OCI-M2 (cell line): Measurements from ENCODE around the gene TPSAB1.

Experiments
- DNase-seq: peaks from one replicate; lab custom pipeline; 2025; ENCODE audit not compliant: unreplicated experiment; lab: John Stamatoyannopoulos, UW

The TPSAB1 gene

DNA sequence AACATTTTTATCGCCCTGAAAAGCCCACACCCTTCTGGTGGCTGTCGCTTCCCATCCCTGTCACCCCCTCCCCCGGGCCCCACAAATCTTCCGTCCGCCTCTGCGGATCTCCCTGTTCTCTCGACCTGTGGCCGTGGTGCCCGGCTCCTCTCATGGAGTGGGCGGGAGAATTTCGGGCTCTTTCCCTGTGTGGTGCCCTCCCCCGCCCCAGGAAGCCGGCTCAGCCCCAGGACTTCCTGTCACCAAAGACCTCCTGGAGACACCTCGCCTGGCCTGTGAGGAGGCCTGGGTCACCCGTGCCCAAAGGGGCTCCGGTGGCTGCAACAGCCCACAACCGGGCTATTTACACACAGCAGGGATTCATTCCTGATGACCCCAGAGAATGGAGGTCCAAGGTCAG is 42.8 kb downstream of the TPSAB1 start:
- DNase-seq: no peak

DNA sequence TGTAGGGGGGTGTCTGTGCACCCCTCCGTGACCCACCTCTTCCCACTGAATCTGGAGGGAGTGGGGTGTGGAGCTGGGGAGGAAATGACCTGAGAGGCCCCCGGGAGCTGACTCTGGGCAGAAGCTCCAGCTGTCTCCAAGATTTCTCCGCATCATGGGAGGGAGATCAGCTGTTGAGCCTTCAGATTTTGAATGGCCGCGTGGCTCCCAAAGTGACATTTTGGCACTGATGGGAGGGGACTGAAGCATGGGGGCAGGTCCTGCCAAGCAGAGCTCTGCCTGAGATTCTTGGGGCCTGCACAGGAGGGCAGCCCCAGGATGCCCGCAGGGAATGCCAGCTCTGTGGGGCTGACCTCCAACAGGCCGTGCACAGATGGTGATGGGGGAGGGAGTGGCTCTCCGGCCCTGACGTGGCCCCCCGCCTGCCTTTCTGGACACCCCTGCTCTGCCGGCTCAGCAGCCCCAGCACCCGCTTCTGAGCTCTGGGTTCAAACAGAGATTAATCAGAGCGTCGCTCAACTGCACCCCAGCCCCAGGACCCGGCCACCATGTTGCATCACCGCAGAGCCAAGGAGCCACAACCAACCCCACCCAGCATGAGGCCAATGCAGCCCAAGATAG is 43.6 kb downstream of the TPSAB1 start:
- no peak for DNase-seq

DNA sequence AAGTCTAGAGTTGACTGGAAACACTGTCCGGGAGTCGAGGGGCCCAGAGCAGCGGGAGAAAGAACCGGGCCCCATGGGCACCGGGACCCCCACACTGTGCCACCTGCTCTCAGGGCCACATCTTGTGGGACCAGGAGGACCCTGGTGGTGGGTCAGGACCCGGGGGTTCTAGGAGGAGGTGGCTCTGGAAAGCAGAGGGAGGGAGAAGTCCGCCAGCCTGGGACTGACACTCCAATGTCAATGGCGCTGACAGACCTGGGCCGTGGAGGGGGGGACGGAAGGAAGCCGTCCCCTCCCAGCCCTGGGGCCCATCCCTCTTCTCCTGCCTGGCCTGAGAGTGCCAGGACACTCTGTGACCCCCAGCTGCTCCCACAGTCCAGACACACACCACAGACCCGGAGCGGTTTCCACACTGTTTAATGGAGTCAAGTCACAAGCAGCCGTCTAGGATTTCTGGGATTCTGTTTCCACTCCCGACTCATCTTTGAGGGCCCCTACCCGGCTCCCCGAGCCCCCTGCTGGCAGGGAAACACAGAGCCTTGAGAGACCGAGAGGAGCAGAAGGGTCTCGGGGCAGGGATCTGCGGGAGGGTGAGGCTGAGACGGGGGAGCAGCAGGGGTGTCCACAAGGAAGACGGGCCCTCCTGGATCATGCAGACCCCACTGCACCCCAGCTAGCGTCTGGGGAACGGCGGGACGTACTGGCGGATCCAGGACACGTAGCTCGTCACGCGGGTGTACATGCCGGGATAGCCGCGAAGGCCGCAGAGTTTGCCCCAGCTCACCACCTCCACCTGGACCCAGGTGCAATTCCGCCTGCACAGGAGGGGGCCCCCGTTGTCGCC is 45.4 kb downstream of the TPSAB1 start:
- DNase-seq: no peak

DNA sequence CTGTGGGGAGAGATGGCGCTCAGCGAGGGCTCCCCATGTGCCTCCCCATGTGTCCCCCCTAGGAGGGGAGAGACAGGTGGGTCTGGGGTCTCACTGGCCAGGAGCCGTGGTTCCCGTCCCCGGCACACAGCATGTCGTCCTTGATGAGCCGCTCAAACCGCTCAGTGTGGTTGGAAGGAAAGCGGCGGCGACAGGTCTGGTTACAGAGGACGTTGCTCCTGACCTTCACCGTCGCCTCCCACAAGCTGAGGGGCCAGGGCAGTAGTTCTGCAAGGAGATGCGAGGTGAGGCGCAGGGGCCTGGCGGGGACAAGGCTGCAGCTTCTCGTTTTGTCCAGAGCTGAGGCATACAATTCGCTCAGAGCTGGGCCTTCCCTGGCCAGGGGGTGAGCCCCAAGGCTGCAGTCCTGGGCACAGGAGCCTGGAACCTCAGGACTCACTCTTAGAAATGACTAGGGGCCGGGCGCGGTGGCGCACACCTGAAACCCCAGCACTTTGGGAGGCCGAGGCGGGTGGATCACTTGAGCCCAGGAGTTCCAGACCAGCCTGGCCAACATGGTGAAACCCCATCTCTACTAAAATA is 46.1 kb downstream of the TPSAB1 start:
- DNase-seq: no peak

DNA sequence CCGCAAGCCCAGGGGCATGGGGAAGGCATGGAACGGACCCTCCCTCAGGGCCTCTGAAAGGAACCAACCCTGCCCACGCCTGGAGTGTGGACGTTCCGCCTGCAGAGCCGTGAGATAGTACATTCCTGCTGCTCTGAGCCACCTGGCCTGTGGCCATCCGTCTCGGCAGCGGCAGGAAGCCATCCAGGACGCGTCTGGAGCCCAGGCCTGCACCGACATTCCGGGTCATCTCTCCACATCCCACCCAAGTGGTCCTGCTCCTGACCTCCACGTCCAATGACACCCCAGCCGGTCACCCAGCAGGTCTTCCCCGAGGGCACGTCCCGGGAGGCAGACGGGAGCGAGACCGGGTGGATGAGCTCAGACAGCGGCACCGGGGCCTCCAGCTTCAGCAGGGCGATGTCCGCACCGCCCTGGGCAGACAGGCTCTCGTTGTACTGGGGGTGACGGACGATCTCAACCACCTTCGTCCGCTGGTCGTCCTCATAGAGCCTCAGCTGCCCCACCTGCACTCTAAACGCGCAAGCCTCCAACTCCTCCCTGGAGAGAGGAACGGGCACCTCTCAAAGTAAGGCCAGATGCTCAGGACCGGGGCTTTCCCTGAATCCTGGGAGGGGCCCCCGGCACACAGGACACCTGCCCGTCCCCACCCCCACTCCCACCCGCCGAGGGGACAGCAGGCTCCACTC is 47.6 kb downstream of the TPSAB1 start:
- DNase-seq: no peak

DNA sequence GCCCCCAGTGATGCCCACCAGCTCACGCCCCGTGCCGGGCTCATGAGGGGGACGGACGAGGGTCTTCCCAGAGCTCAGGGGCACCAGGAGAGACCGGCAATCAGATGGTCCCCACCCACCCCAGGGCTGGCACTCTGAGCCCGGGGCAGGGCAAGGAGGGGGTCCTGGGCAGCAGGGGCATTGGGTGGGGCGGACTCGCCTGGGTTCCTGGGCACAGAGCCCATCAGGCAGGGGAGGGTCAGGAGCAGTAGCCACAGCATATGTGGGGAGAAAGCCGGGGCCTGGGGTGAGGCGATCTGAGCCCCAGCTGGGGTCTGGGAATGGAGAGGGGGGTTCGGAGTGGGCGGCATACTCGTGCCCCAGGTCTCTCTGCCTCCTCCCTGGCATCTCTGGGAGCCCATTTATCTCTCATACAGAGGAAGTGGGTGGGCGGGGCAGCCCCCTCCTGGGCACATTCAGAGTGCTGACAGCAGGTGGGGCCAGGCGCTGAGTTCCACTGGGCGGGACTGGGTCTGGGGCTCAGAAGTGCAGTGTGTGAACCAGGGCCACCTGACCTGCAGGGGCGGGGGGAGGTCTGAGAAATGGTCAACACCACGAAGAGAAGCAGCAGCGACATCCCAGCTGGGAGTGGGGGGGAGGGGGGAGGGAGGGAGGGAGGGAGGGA is 48.4 kb downstream of the TPSAB1 start:
- no peak for DNase-seq

DNA sequence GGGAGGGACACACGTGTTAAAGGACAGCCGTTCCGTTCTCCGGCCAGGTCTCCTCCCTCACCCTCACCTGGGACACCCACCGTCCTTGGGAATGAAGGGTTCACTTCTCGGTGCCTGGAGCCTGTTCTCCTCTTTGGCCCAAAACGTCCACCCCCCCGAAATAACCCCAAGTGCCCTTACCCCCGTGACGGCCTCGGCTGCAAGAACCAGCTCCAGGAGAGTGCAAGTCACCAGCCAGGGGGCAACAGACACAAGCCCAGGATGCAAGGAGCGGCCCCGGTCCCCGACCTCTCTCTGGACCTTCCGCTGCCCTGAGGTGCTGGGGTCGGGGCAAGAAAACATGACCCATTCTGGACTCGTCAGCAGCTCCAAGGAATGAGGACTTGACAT is 49.0 kb downstream of the TPSAB1 start:
- no peak for DNase-seq

DNA sequence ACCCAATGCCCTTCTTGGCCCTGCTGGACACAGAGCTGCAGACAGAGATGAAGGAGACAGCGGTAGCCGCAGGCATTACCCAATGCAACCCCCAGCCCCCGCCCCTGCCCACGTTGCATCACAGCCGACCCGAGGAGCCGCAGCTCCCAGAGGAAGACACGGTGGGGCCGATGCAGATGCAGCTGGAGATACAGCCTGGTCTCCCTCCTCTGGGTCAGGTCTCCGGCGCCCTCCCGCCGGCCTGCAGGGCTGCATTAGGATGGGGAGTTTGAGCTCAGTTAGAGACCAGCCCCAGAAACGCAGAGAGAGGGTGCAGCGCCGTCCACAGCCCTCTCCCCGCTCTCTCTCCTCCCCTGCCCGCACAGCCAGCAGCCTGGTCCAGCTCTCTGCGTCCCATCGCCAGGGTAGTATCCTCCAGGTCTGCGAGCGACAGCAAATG is 49.6 kb downstream of the TPSAB1 start:
- no peak for DNase-seq

DNA sequence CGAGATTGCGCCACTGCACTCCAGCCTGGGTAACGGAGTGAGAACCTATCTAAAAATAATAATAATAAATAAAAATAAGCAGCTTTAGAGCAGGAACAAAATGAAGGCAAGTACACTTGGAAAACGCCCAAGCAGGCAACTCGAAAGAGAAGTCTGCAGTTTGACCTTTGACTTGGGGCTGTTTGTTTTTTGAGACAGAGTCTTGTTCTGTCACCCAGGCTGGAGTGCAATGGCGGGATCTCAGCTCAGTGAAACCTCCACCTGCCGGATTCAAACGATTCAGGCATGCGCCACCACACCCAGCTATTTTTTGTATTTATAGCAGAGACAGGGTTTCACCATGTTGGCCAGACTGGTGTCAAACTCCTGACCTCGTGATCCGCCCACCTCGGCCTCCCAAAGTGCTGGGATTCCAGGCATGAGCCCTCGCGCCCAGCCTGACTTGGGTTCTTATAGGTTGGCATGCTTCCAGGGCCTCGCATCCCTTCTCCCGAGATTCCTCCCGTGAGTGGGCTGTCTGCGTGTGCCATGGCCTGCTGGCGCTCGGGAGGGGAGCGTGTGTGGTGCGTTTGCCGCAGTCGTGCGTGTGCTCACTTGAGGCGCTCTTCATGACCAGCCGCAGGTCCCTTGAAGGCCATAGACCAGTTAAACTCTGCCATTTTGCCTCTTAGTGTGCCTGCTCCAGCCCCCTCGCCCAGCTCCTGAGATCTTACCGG is 50.5 kb downstream of the TPSAB1 start:
- DNase-seq: no peak

DNA sequence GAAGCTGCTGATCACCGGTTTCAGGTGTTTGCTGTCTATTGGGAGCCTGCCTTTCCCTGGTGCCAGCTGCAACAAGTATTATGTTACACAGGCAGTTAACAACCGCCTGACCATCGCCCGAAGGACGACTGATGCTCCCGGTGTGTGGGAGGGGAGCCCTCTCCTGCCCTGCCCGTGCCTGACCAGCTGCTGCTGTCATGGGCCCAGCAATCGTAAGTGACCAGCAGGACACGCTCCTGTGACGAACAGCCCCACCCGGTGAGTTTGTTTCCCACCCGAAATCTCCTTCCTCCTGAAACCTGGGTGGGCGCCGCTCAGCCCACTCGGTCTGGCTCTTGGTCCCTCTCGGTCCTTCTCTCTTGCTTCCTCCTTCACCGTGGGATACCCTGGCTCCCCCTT is 51.1 kb downstream of the TPSAB1 start:
- DNase-seq: no peak
